ENCODE results near the gene SIGLEC12. TPM values are rescaled to one million over a fixed set of nuclear protein-coding genes. Genes with fewer than 3 reads are reported as not detected.

SIGLEC12 gene
- total RNA-seq, 1 donor from 2014 or later: not detected

GRCh38 chr19:51547397-51548212 is 46.0 kb upstream of the SIGLEC12 start:
- DNase-seq (ENCODE audit: low read depth) (no peak), FAIRE-seq (peak; percentile 13)
- TF ChIP-seq CTCF (IDR thresholded peaks at IDR 0.05; ENCODE audit: insufficient read depth, low read length, severe bottlenecking): no peak
- Histone ChIP-seq H3K27me3 (ENCODE audit: control insufficient read depth, insufficient read depth, low read length) (no peaks in the 10 kb centered on the region), H3K4me3 (ENCODE audit: low read depth, low read length) (no peak overlapping the region), H3K36me3 (ENCODE audit: control insufficient read depth, insufficient read depth, low read length) (no peaks in the 10 kb centered on the region)

GRCh38 chr19:51546650-51547396 is 45.2 kb upstream of the SIGLEC12 start:
- FAIRE-seq: no peak

GRCh38 chr19:51546107-51546649 is 44.6 kb upstream of the SIGLEC12 start:
- Histone ChIP-seq H3K27me3 (ENCODE audit: control insufficient read depth, insufficient read depth, low read length) (no peaks in the 10 kb centered on the region), H3K4me3 (ENCODE audit: low read depth, low read length) (no peak overlapping the region), H3K36me3 (ENCODE audit: control insufficient read depth, insufficient read depth, low read length) (no peaks in the 10 kb centered on the region)
- FAIRE-seq (no peak), DNase-seq (ENCODE audit: low read depth) (no peak)
- no peak for TF ChIP-seq CTCF (IDR thresholded peaks at IDR 0.05; ENCODE audit: insufficient read depth, low read length, severe bottlenecking)

More at GRCh38 chr19:51546650-51547396, 45.2 kb upstream of the SIGLEC12 start:
- DNase-seq (ENCODE audit: low read depth): no peak
- TF ChIP-seq CTCF (IDR thresholded peaks at IDR 0.05; ENCODE audit: insufficient read depth, low read length, severe bottlenecking): no peak
- H3K27me3 ChIP-seq (ENCODE audit: control insufficient read depth, insufficient read depth, low read length): no peaks in the 10 kb centered on the region
- H3K4me3 ChIP-seq (ENCODE audit: low read depth, low read length): no peak overlapping the region
- no peaks in the 10 kb centered on the region for H3K36me3 ChIP-seq (ENCODE audit: control insufficient read depth, insufficient read depth, low read length)

- no peaks in the 10 kb centered on the region for H3K36me3 ChIP-seq (ENCODE audit: control insufficient read depth, insufficient read depth, low read length)
- no peaks in the 10 kb centered on the region for H3K27me3 ChIP-seq (ENCODE audit: control insufficient read depth, insufficient read depth, low read length)
- FAIRE-seq (no peak), DNase-seq (ENCODE audit: low read depth) (no peak)
- TF ChIP-seq CTCF (IDR thresholded peaks at IDR 0.05; ENCODE audit: insufficient read depth, low read length, severe bottlenecking): no peak
- H3K4me3 ChIP-seq (ENCODE audit: low read depth, low read length): no peak overlapping the region
These were observed 42.4 kb upstream of the SIGLEC12 start for GRCh38 chr19:51544038-51544437.

- DNase-seq (ENCODE audit: low read depth) (no peak), FAIRE-seq (no peak)
- H3K27me3 ChIP-seq (ENCODE audit: control insufficient read depth, insufficient read depth, low read length): no peaks in the 10 kb centered on the region
- no peak overlapping the region for H3K4me3 ChIP-seq (ENCODE audit: low read depth, low read length)
- TF ChIP-seq CTCF (IDR thresholded peaks at IDR 0.05; ENCODE audit: insufficient read depth, low read length, severe bottlenecking): no peak
- no peaks in the 10 kb centered on the region for H3K36me3 ChIP-seq (ENCODE audit: control insufficient read depth, insufficient read depth, low read length)
These were observed 41.1 kb upstream of the SIGLEC12 start for GRCh38 chr19:51542699-51543098.
